ENCODE results near the gene SMO. TPM values are rescaled to one million over a fixed set of nuclear protein-coding genes. Genes with fewer than 3 reads are reported as not detected.
"Not testable (repeated sequence)": the region's sequence is repeated elsewhere in the genome, so short reads cannot be mapped to it uniquely, and the experiment has no call there.

The SMO gene
- total and polyA plus RNA-seq, 2 donors (not counting 1 experiment from before 2014, with no cell fraction given): 0.39 to 1.4 TPM

DNA sequence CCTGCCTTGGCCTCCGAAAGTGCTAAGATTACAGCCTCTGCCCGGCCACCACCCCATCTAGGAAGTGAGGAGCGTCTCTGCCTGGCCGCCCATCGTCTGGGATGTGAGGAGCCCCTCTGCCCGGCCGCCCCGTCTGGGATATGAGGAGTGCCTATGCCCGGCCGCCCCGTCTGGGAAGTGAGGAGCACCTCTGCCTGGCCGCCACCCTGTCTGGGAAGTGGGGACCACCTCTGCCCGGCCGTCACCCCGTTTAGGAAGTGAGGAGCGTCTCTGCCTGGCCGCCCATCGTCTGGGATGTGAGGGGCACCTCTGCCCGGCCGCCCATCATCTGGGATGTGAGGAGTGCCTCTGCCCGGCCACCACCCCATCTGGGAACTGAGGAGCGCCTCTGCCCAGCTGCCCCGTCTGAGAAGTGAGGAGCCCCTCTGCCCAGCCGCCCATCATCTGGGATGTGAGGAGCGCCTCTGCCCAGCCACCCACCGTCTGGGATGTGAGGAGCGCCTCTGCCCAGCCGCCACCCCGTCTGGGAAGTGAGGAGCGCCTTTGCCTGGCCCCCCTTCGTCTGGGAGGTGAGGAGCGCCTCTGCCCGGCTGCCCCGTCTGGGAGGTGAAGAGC is 27.8 kb downstream of the SMO start:
- H3K9me3 ChIP-seq (ENCODE audit: control extremely low read depth in 1 of 3, control insufficient read depth in 2 of 3, insufficient read depth in 1 of 3, low read length in 2 of 3); H3K36me3 ChIP-seq (replicated peaks in 1 of 2; ENCODE audit: control extremely low read depth in 1 of 2, control insufficient read depth in 1 of 2, extremely low read depth in 1 of 2, insufficient read depth in 2 of 2, low read length in 1 of 2); H3K4me1 ChIP-seq (ENCODE audit: control insufficient read depth in 2 of 2, insufficient read depth in 2 of 2, low read length in 2 of 2); H4K20me1 ChIP-seq (ENCODE audit: control insufficient read depth, insufficient read depth, low read length, poor library complexity, severe bottlenecking); H3K27me3 ChIP-seq (replicated peaks in 1 of 4; ENCODE audit: control extremely low read depth in 1 of 4, control insufficient read depth in 3 of 4, insufficient read depth in 4 of 4, low read length in 3 of 4); intact Hi-C loops (cut with micrococcal nuclease); H3K4me2 ChIP-seq (replicated peaks; ENCODE audit: low read depth, low read length, poor library complexity, severe bottlenecking); H3K27ac ChIP-seq (ENCODE audit: low read length in 2 of 2); DNase-seq; H3K9ac ChIP-seq (ENCODE audit: low read length); H3K79me2 ChIP-seq (ENCODE audit: control insufficient read depth, insufficient read depth, low read length); H3K4me3 ChIP-seq (ENCODE audit: control extremely low read depth in 1 of 5, extremely low read depth in 1 of 5, insufficient read depth in 1 of 5, low read depth in 2 of 5, low read length in 4 of 5); H3K27me3 Mint-ChIP-seq; H3K27ac Mint-ChIP-seq; ATAC-seq (ENCODE audit: low read depth); H3K4me1 Mint-ChIP-seq; H2AFZ ChIP-seq (ENCODE audit: insufficient read depth, low read depth, low read length, poor library complexity, severe bottlenecking); H3K9me3 Mint-ChIP-seq (ENCODE audit: insufficient read depth); H3K4me3 Mint-ChIP-seq: not testable (repeated sequence)
- 97% methylated on average over 32 of the region's 34 CpGs for WGBS (ENCODE audit: insufficient coverage)
- POLR2A ChIA-PET: interaction anchor here (0.6 kb wide), 1 partner anchor 33 kb away, joined by 5 read pairs; no protein-coding TSS in a partner anchor
- CTCF ChIA-PET: interaction anchor here (0.8 to 8.5 kb wide), 4 partner anchors 56 to 124 kb away, joined by 3 to 265 read pairs (median 89); no protein-coding TSS in a partner anchor

DNA sequence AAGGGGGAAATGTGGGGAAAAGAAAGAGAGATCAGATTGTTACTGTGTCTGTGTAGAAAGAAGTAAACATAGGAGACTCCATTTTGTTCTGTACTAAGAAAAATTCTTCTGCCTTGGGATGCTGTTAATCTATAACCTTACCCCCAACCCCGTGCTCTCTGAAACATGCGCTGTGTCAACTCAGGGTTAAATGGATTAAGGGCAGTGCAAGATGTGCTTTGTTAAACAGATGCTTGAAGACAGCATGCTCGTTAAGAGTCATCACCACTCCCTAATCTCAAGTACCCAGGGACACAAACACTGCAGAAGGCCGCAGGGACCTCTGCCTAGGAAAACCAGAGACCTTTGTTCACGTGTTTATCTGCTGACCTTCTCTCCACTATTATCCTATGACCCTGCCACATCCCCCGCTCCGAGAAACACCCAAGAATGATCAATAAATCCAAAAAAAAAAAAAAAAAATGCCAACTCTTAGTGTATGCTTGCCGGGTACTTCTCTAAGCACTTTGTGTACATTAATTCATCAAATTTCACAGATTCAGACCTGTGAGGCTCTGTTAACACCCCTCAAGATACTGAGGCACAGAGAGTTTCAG is 28.5 kb downstream of the SMO start:
- H3K27ac Mint-ChIP-seq; H3K27me3 ChIP-seq (replicated peaks in 1 of 4; ENCODE audit: control extremely low read depth in 1 of 4, control insufficient read depth in 3 of 4, insufficient read depth in 4 of 4, low read length in 3 of 4); H3K79me2 ChIP-seq (ENCODE audit: control insufficient read depth, insufficient read depth, low read length); H3K9ac ChIP-seq (ENCODE audit: low read length); H3K9me3 Mint-ChIP-seq (ENCODE audit: insufficient read depth); H3K9me3 ChIP-seq (ENCODE audit: control extremely low read depth in 1 of 3, control insufficient read depth in 2 of 3, insufficient read depth in 1 of 3, low read length in 2 of 3); H3K36me3 ChIP-seq (replicated peaks in 1 of 2; ENCODE audit: control extremely low read depth in 1 of 2, control insufficient read depth in 1 of 2, extremely low read depth in 1 of 2, insufficient read depth in 2 of 2, low read length in 1 of 2); H3K4me3 ChIP-seq (ENCODE audit: control extremely low read depth in 1 of 5, extremely low read depth in 1 of 5, insufficient read depth in 1 of 5, low read depth in 2 of 5, low read length in 4 of 5); DNase-seq; intact Hi-C loops (cut with micrococcal nuclease); H3K4me2 ChIP-seq (replicated peaks; ENCODE audit: low read depth, low read length, poor library complexity, severe bottlenecking); H3K27me3 Mint-ChIP-seq; H3K4me1 Mint-ChIP-seq; H4K20me1 ChIP-seq (ENCODE audit: control insufficient read depth, insufficient read depth, low read length, poor library complexity, severe bottlenecking); H3K27ac ChIP-seq (ENCODE audit: low read length in 2 of 2); POLR2A ChIA-PET; ATAC-seq (ENCODE audit: low read depth); H3K4me3 Mint-ChIP-seq; H2AFZ ChIP-seq (ENCODE audit: insufficient read depth, low read depth, low read length, poor library complexity, severe bottlenecking): not testable (repeated sequence)
- CTCF ChIA-PET: interaction anchor here (0.8 to 8.5 kb wide), 11 partner anchors 15 to 255 kb away, joined by 3 to 265 read pairs (median 22); no protein-coding TSS in a partner anchor
- WGBS (ENCODE audit: insufficient coverage): 90% methylated on average over 2 of the region's 8 CpGs
- H3K4me1 ChIP-seq (ENCODE audit: control insufficient read depth in 2 of 2, insufficient read depth in 2 of 2, low read length in 2 of 2): peaks cover 3 to 11% of the 10 kb centered on the region in 2 donors
